Measurements from ENCODE around the gene SEC14L1.

SEC14L1 gene

GRCh38 chr17:77216486-77216885 is 75.7 kb downstream of the SEC14L1 start:
- no peak for DNase-seq

GRCh38 chr17:77217123-77217522 is 76.4 kb downstream of the SEC14L1 start:
- DNase-seq: no peak

- no peak for DNase-seq
These were observed 76.8 kb downstream of the SEC14L1 start for GRCh38 chr17:77217566-77217965.

- DNase-seq: no peak
These were observed 78.1 kb downstream of the SEC14L1 start for GRCh38 chr17:77218902-77219301.

GRCh38 chr17:77222356-77222755 is 81.6 kb downstream of the SEC14L1 start:
- no peak for DNase-seq

GRCh38 chr17:77223642-77224420 is 83.1 kb downstream of the SEC14L1 start:
- no peak for DNase-seq

- DNase-seq: no peak
These were observed 84.5 kb downstream of the SEC14L1 start for GRCh38 chr17:77225265-77225664.

- no peak for DNase-seq
These were observed 86.9 kb downstream of the SEC14L1 start for GRCh38 chr17:77227461-77228240.

- DNase-seq: no peak
These were observed 87.5 kb downstream of the SEC14L1 start for GRCh38 chr17:77228241-77228752.

- no peak for DNase-seq
These were observed 88.0 kb downstream of the SEC14L1 start for GRCh38 chr17:77228816-77229215.

GRCh38 chr17:77229786-77230435 is 89.1 kb downstream of the SEC14L1 start:
- DNase-seq: no peak

- DNase-seq: no peak
These were observed 89.7 kb downstream of the SEC14L1 start for GRCh38 chr17:77230436-77230830.

- DNase-seq: no peak
These were observed 90.5 kb downstream of the SEC14L1 start for GRCh38 chr17:77231076-77231871.

- no peak for DNase-seq
These were observed 92.4 kb downstream of the SEC14L1 start for GRCh38 chr17:77233127-77233526.

- no peak for DNase-seq
These were observed 93.0 kb downstream of the SEC14L1 start for GRCh38 chr17:77233635-77234334.

GRCh38 chr17:77234695-77235094 is 93.9 kb downstream of the SEC14L1 start:
- no peak for DNase-seq

- peak; percentile 74 for DNase-seq
These were observed 94.7 kb downstream of the SEC14L1 start for GRCh38 chr17:77235370-77235941.

- no peak for DNase-seq
These were observed 96.7 kb downstream of the SEC14L1 start for GRCh38 chr17:77237232-77238008.

GRCh38 chr17:77240976-77241375 is 100.2 kb downstream of the SEC14L1 start:
- DNase-seq: no peak

- no peak for DNase-seq
These were observed 101.5 kb downstream of the SEC14L1 start for GRCh38 chr17:77242118-77242851.
